ENCODE measurements around the gene GINS3.

DNA sequence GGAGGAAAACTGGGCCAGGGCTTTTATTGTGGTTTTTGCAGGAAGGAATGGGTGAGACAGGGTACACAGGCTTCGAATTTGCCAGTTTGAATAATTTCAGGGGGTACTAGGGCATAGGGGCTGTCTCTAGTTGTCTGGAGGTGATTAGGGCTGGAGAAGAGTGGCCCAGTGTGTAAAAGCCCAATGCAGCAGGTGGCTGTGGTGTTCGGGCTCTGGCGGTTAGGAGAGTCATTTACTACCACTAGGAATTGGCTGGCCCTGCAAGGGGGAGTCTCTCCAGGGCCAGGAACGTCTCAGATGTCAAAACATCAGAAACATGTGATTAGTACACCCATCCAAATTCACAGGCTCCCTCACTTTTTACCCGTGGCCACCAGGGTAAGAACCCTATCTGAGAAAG is 50.3 kb downstream of the GINS3 start:
- no peak for TF ChIP-seq POLR2A (IDR thresholded peaks at IDR 0.05)
- TF ChIP-seq, protein P1, sequence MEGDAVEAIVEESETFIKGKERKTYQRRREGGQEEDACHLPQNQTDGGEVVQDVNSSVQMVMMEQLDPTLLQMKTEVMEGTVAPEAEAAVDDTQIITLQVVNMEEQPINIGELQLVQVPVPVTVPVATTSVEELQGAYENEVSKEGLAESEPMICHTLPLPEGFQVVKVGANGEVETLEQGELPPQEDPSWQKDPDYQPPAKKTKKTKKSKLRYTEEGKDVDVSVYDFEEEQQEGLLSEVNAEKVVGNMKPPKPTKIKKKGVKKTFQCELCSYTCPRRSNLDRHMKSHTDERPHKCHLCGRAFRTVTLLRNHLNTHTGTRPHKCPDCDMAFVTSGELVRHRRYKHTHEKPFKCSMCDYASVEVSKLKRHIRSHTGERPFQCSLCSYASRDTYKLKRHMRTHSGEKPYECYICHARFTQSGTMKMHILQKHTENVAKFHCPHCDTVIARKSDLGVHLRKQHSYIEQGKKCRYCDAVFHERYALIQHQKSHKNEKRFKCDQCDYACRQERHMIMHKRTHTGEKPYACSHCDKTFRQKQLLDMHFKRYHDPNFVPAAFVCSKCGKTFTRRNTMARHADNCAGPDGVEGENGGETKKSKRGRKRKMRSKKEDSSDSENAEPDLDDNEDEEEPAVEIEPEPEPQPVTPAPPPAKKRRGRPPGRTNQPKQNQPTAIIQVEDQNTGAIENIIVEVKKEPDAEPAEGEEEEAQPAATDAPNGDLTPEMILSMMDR (IDR thresholded peaks at IDR 0.05), result no peak
